ENCODE data around the gene REG1B.

The REG1B gene, protein sequence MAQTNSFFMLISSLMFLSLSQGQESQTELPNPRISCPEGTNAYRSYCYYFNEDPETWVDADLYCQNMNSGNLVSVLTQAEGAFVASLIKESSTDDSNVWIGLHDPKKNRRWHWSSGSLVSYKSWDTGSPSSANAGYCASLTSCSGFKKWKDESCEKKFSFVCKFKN

GRCh38 chr2:79087785-79088364 is at the start of gene REG1B:
TSS of gene REG1B (minus strand) at chr2:79087993. CDS start at chr2:79087612, 381 bp downstream.
- no peaks in the 10 kb centered on the region for H3K9me3 ChIP-seq (ENCODE audit: control insufficient read depth, insufficient read depth, low read length)
- H3K4me1 ChIP-seq (ENCODE audit: insufficient read depth, low read length), result peaks cover 3% of the 10 kb centered on the region; the same call in 1 of the 2 replicates
- no peak within 1 kb of the TSS for H3K9ac ChIP-seq (ENCODE audit: low read depth, low read length)
- H3K36me3 ChIP-seq (ENCODE audit: insufficient read depth, low read length), result no peaks in the 10 kb centered on the region

GRCh38 chr2:79131687-79132086 is 43.9 kb upstream of the REG1B start:
- no peaks in the 10 kb centered on the region for H3K9me3 ChIP-seq (ENCODE audit: control insufficient read depth, insufficient read depth, low read length)
- no peaks in the 10 kb centered on the region for H3K36me3 ChIP-seq (ENCODE audit: insufficient read depth, low read length)

DNA sequence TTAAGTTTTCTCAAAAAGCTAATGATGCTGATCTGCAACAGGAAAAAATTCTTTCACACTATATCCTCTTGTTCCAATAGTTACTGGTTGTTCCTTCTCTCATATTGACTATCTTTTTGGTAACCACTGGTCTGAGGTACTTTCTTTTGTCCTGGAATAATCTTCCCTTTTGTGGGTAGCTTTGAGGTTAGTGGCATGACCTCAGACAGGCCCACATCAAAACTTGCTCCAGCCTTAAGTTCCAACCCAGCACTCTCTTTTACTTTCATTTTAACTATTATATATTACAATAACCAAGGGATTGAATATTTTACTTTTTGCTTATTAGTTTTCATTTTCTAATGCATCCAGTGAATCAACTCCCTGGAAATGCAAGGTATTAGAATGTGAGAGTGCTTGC is 42.0 kb upstream of the REG1B start:
- no peaks in the 10 kb centered on the region for H3K9me3 ChIP-seq (ENCODE audit: control insufficient read depth, insufficient read depth, low read length)
- H3K9ac ChIP-seq (ENCODE audit: low read depth, low read length), result no peak overlapping the region
- H3K36me3 ChIP-seq (ENCODE audit: insufficient read depth, low read length), result no peaks in the 10 kb centered on the region
- no peaks in the 10 kb centered on the region for H3K4me1 ChIP-seq (ENCODE audit: insufficient read depth, low read length)

More at GRCh38 chr2:79131687-79132086, 43.9 kb upstream of the REG1B start:
- no peak overlapping the region for H3K9ac ChIP-seq (ENCODE audit: low read depth, low read length)
- no peaks in the 10 kb centered on the region for H3K4me1 ChIP-seq (ENCODE audit: insufficient read depth, low read length)

DNA sequence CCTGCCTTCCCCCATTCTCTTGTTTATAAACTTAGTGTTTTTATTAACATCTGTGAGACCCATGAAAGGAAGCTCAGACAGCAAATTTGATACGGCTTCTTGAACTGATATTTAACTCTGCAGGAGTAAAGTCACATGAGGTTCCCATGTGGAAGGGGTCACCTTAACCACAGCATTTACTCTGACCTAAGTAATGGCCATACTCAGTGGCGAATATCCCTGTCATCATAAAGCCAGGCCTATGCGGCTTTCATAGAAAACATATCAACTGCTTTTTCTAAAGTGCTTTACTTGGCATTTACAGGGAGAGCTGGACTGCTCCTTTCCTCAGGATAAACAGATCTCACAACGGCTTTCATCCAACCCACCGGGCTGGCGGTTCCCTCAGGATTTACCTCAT is 41.5 kb upstream of the REG1B start:
- no peaks in the 10 kb centered on the region for H3K9me3 ChIP-seq (ENCODE audit: control insufficient read depth, insufficient read depth, low read length)
- no peak overlapping the region for H3K9ac ChIP-seq (ENCODE audit: low read depth, low read length)
- H3K36me3 ChIP-seq (ENCODE audit: insufficient read depth, low read length), result no peaks in the 10 kb centered on the region
- no peaks in the 10 kb centered on the region for H3K4me1 ChIP-seq (ENCODE audit: insufficient read depth, low read length)

DNA sequence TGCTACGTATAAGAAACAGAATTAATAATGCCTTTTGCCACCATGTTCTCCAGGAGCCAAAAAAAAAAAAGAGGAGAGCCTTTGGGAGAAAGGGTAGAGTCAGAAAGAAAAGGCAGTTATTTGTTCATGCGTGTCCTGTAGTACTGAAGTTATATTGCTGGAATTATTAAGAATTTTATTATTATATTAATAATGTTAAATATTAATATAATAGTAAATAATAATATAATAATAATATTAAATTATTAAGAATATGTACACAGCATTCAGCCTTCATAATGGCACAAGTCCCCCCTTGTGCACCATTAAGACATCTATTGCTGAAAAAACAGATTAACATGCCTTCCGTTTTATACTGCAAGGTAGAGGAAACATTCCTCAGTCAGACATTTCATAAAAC is 40.6 kb upstream of the REG1B start:
- Histone ChIP-seq H3K9me3 (ENCODE audit: control insufficient read depth, insufficient read depth, low read length) (no peaks in the 10 kb centered on the region), H3K9ac (ENCODE audit: low read depth, low read length) (no peak overlapping the region), H3K36me3 (ENCODE audit: insufficient read depth, low read length) (no peaks in the 10 kb centered on the region), H3K4me1 (ENCODE audit: insufficient read depth, low read length) (no peaks in the 10 kb centered on the region)

- H3K9ac ChIP-seq (ENCODE audit: low read depth, low read length), result no peak overlapping the region
- no peaks in the 10 kb centered on the region for H3K4me1 ChIP-seq (ENCODE audit: insufficient read depth, low read length)
- no peaks in the 10 kb centered on the region for H3K9me3 ChIP-seq (ENCODE audit: control insufficient read depth, insufficient read depth, low read length)
These were observed 37.9 kb upstream of the REG1B start for GRCh38 chr2:79125721-79125985.

DNA sequence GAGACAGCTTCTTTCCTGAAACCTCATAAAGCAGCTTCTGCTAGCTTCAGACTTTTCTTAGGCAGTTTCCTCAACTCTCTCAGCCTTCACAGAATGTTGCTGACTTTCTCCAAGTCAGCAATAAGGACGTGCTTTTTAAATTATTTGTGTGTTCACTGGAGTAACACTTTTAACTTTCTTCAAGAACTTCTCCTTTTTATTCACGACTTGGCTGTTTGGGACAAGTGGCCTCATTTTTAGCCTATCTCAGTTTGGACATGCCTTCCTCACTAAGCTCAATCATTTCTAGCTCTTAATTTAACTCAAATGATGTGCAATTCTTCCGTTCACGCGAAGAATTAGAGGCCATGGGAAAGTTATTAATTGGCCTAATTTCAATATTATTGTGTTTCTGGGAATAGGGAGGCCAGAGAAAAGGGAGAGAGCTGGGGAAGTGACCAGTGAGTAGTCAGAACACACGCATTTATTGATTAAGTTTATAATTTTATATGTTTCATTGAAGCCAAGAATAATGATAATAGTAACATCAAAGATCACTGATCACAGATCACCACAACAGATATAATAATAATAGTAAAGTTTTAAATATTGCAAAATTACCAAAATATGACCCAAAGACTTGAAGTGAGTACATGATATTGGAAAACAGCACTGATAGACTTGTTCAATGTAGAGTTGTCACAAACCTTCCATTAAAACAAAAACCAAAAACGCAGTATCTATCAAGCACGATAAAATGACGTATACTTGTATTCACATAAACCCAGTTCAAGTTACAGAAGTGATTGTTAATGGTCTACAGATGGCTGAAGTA is 37.3 kb upstream of the REG1B start:
- Histone ChIP-seq H3K9me3 (ENCODE audit: control insufficient read depth, insufficient read depth, low read length) (no peaks in the 10 kb centered on the region), H3K36me3 (ENCODE audit: insufficient read depth, low read length) (no peaks in the 10 kb centered on the region)

More at GRCh38 chr2:79125721-79125985, 37.9 kb upstream of the REG1B start:
- H3K36me3 ChIP-seq (ENCODE audit: insufficient read depth, low read length), result no peaks in the 10 kb centered on the region

GRCh38 chr2:79122676-79123075 is 34.9 kb upstream of the REG1B start:
- H3K4me1 ChIP-seq (ENCODE audit: insufficient read depth, low read length), result no peaks in the 10 kb centered on the region
- no peak overlapping the region for H3K9ac ChIP-seq (ENCODE audit: low read depth, low read length)
- H3K9me3 ChIP-seq (ENCODE audit: control insufficient read depth, insufficient read depth, low read length), result no peaks in the 10 kb centered on the region
- H3K36me3 ChIP-seq (ENCODE audit: insufficient read depth, low read length), result no peaks in the 10 kb centered on the region

More for the DNA sequence above, 37.3 kb upstream of the REG1B start:
- H3K9ac ChIP-seq (ENCODE audit: low read depth, low read length), result no peak overlapping the region
- no peaks in the 10 kb centered on the region for H3K4me1 ChIP-seq (ENCODE audit: insufficient read depth, low read length)

DNA sequence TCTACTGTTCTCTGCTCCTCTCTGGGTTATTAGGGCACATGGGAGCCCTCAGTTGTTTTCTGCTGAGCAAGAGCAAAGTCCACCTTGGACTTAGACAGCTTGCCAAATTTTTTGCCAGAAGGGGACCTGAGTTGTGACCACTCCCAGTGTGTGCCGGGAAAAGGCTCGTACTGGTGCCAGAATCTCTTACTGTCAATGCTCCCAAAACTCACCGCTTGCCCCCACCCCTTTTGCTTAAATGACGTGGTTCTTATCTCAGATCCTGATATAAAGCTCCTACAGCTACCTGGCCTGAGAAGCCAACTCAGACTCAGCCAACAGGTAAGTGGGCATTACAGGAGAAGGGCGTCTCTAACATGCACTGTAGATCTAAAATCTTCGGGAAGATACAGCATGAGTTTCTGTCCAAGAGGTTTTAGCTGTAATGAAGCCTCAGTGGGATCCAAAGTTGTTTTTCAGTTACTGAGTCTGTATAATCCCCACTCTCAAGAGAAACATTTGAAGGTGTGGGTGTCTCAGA is 32.5 kb upstream of the REG1B start, which contains the start of gene REG1A:
Gene REG1A, plus strand, starts transcription at position 295 of the 520 bp plus-strand sequence. CDS start 374 bp downstream, outside the sequence.
- Histone ChIP-seq H3K36me3 (ENCODE audit: insufficient read depth, low read length) (no peaks in the 10 kb centered on the region), H3K9me3 (ENCODE audit: control insufficient read depth, insufficient read depth, low read length) (no peaks in the 10 kb centered on the region), H3K4me1 (ENCODE audit: insufficient read depth, low read length) (no peaks in the 10 kb centered on the region)

GRCh38 chr2:79116997-79117928 is 29.5 kb upstream of the REG1B start:
- Histone ChIP-seq H3K36me3 (ENCODE audit: insufficient read depth, low read length) (no peaks in the 10 kb centered on the region), H3K4me1 (ENCODE audit: insufficient read depth, low read length) (no peaks in the 10 kb centered on the region), H3K9me3 (ENCODE audit: control insufficient read depth, insufficient read depth, low read length) (no peaks in the 10 kb centered on the region), H3K9ac (ENCODE audit: low read depth, low read length) (no peak overlapping the region)

More for the DNA sequence above, 32.5 kb upstream of the REG1B start, which contains the start of gene REG1A:
- no peak within 1 kb of the TSS for H3K9ac ChIP-seq (ENCODE audit: low read depth, low read length)

DNA sequence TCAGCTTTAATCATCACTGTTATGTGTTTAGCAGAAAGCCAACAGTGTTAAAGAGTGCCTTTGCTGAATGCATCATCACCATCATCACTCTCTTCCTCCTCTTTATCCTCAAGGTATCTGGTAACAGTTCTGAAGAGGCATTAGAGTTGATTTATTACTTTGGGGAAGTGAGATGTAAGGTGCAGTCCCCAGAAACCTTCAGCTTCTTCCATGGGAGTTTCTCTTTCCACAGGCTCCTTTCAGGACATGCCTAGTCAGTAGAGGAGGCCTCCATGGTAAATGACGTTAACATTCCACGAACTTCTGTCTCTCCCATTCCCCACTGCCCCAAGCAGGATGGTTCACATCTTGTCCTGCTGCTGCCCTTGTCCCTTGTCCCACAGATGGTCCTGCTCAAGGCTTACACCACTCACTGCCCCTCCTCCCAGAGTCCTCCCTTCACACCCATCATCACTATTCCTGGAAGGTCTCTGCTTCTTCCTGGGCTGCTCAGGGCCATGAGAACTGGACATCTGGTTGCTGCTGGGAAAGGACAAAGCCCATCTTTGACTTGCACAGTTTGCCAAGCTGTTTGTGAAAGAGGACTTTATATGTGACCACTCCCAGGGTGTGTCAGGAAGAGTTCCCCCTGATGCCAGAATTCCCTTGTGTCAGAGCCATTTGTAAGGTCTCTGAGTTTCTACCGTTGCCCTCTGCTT is 27.2 kb upstream of the REG1B start:
- H3K36me3 ChIP-seq (ENCODE audit: insufficient read depth, low read length), result no peaks in the 10 kb centered on the region
- no peaks in the 10 kb centered on the region for H3K4me1 ChIP-seq (ENCODE audit: insufficient read depth, low read length)
- no peak overlapping the region for H3K9ac ChIP-seq (ENCODE audit: low read depth, low read length)
- H3K9me3 ChIP-seq (ENCODE audit: control insufficient read depth, insufficient read depth, low read length), result no peaks in the 10 kb centered on the region

DNA sequence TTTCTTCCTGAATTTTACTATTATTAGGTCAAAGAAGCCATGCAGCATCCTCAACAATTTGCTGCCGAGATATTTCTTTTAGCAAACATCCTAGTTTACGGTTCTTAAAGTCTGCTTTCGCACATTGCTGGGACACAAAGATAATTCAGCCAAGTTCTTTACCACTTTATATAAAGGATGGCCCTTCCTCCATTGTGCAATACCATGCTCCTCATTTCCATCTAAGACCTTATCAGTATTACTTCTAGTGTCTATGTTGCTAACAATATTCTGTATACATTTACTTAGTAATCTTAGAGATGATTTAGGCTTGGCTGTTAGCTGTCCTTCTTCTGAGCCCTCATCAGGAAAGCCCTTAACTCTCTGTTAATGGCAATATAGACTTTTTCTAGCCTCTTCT is 24.5 kb upstream of the REG1B start:
- Histone ChIP-seq H3K4me1 (ENCODE audit: insufficient read depth, low read length) (no peaks in the 10 kb centered on the region), H3K36me3 (ENCODE audit: insufficient read depth, low read length) (no peaks in the 10 kb centered on the region), H3K9me3 (ENCODE audit: control insufficient read depth, insufficient read depth, low read length) (no peaks in the 10 kb centered on the region), H3K9ac (ENCODE audit: low read depth, low read length) (peak overlapping the region; percentile 29; the same call in 1 of the 2 replicates)

GRCh38 chr2:79105259-79105658 is 17.5 kb upstream of the REG1B start:
- H3K36me3 ChIP-seq (ENCODE audit: insufficient read depth, low read length), result no peaks in the 10 kb centered on the region
- no peak overlapping the region for H3K9ac ChIP-seq (ENCODE audit: low read depth, low read length)
- no peaks in the 10 kb centered on the region for H3K4me1 ChIP-seq (ENCODE audit: insufficient read depth, low read length)
- H3K9me3 ChIP-seq (ENCODE audit: control insufficient read depth, insufficient read depth, low read length), result no peaks in the 10 kb centered on the region
